Erythroblast (primary cell): Measurements from ENCODE around the gene SSTR4.
A peak's percentile ranks its signal among the peaks of the same experiment; 100 is the strongest.

ENCODE experiments used
- DNase-seq, 2 experiments: peaks; one replicate each; lab custom pipeline; 2025; lab: John Stamatoyannopoulos, UW
- GATA1 ChIP-seq: IDR thresholded peaks from 2 replicates; pipeline ENCODE4 v1.6.1; 2011; ENCODE audit warnings: low read depth, mild to moderate bottlenecking, control low read depth, low read length, moderate library complexity
- POLR2A ChIP-seq: IDR thresholded peaks from 2 replicates; pipeline ENCODE4 v1.6.1; 2011; ENCODE audit warnings: mild to moderate bottlenecking, low read length

Gene SSTR4

GRCh38 chr20:23074052-23074451, 38.9 kb downstream of the SSTR4 start:
- TF ChIP-seq GATA1 (no peak), POLR2A (no peak)
- DNase-seq: no peak

GRCh38 chr20:23077277-23077676, 42.2 kb downstream of the SSTR4 start:
- no peak for DNase-seq
- TF ChIP-seq POLR2A: no peak
- TF ChIP-seq GATA1: no peak

GRCh38 chr20:23078351-23079015, 43.4 kb downstream of the SSTR4 start:
- DNase-seq: no peak
- no peak for TF ChIP-seq POLR2A
- no peak for TF ChIP-seq GATA1

GRCh38 chr20:23079016-23079351, 43.9 kb downstream of the SSTR4 start:
- TF ChIP-seq GATA1: no peak
- TF ChIP-seq POLR2A: no peak

GRCh38 chr20:23079926-23080325, 44.8 kb downstream of the SSTR4 start:
- no peak for DNase-seq
- TF ChIP-seq GATA1: no peak
- no peak for TF ChIP-seq POLR2A

More at GRCh38 chr20:23079016-23079351, 43.9 kb downstream of the SSTR4 start:
- peak; percentile 10 to 42 for DNase-seq

GRCh38 chr20:23080521-23080920, 45.4 kb downstream of the SSTR4 start:
- TF ChIP-seq POLR2A (no peak), GATA1 (no peak)
- DNase-seq: no peak

- no peak for DNase-seq
- TF ChIP-seq GATA1 (no peak), POLR2A (no peak)
These were observed 46.2 kb downstream of the SSTR4 start for GRCh38 chr20:23081263-23081819.

- DNase-seq: no peak
- TF ChIP-seq POLR2A: no peak
- TF ChIP-seq GATA1: no peak
These were observed 47.9 kb downstream of the SSTR4 start for GRCh38 chr20:23082846-23083552.

- DNase-seq: no peak
- TF ChIP-seq POLR2A (no peak), GATA1 (no peak)
These were observed 48.6 kb downstream of the SSTR4 start for GRCh38 chr20:23083553-23084220.

- no peak for DNase-seq
- TF ChIP-seq POLR2A (no peak), GATA1 (no peak)
These were observed 49.3 kb downstream of the SSTR4 start for GRCh38 chr20:23084282-23084844.

GRCh38 chr20:23084845-23085365, 49.8 kb downstream of the SSTR4 start:
- DNase-seq: no peak
- TF ChIP-seq GATA1 (no peak), POLR2A (no peak)

GRCh38 chr20:23085436-23086055, 50.4 kb downstream of the SSTR4 start:
- DNase-seq: peak in 1 of 2 experiments; percentile 39
- TF ChIP-seq GATA1: no peak
- no peak for TF ChIP-seq POLR2A

GRCh38 chr20:23086056-23086566, 51.0 kb downstream of the SSTR4 start, which contains the start of gene CD93:
Gene CD93 (minus strand): TSS chr20:23086324. CDS start chr20:23086192, 132 bp downstream.
- TF ChIP-seq POLR2A: no peak
- TF ChIP-seq GATA1: no peak
- peak; percentile 38 to 56 for DNase-seq
